Breast epithelium (tissue), 4 donors: ENCODE results near the gene MDC1. TPM values are rescaled to one million over a fixed set of nuclear protein-coding genes. Genes with fewer than 3 reads are reported as not detected.

Experiments used
- DNase-seq, 2 donors: peaks; one replicate each; pipeline ENCODE4 v3.0.0-alpha.2; 2019; ENCODE audit warnings: low spot score in 2 of 2
- H3K27ac ChIP-seq, 2 donors: fragments of 200-600 bp; sonication (generic) in 1 of 2; one replicate each; pipeline ENCODE4 v1.5.1; 2016 to 2019; ENCODE audit warnings: mild to moderate bottlenecking in 1 of 2
- H3K27me3 ChIP-seq, 2 donors: fragments of 200-600 bp; sonication (generic) in 1 of 2; one replicate each; pipeline versions ENCODE4 v1.5.1 to v1.6.0; 2017 to 2019; ENCODE audit warnings: control low read depth in 1 of 2, mild to moderate bottlenecking in 1 of 2
- H3K36me3 ChIP-seq: fragments of 200-600 bp; one replicate; pipeline ENCODE4 v1.5.1; 2019
- H3K4me1 ChIP-seq, 2 donors: fragments of 200-600 bp; sonication (generic); one replicate each; pipeline ENCODE4 v1.5.1; 2016 to 2019; ENCODE audit warnings: control low read depth in 1 of 2
- H3K4me3 ChIP-seq, 3 donors: fragments of 200-600 bp; sonication (generic); 1 replicate in 2 of 3; 2 replicates in 1 of 3; pipeline ENCODE4 v1.5.1; 2016 to 2019; ENCODE audit warnings: mild to moderate bottlenecking in 3 of 3, moderate library complexity in 2 of 3
- H3K9me3 ChIP-seq, 2 donors: fragments of 200-600 bp; sonication (generic) in 1 of 2; one replicate each; pipeline ENCODE4 v1.5.1; 2016 to 2019; ENCODE audit warnings: control low read depth in 1 of 2
- CTCF ChIP-seq, 3 donors: fragments of 450-650 bp; IDR thresholded peaks; one replicate each; pipeline ENCODE4 v1.5.1; 2016 to 2017; ENCODE audit warnings: antibody characterized with exemption in 3 of 3, mild to moderate bottlenecking in 3 of 3, moderate library complexity in 3 of 3
- POLR2A ChIP-seq: fragments of 450-650 bp; IDR thresholded peaks from one replicate; pipeline ENCODE4 v1.6.1; 2016; ENCODE audit warnings: antibody characterized with exemption, mild to moderate bottlenecking, moderate library complexity
- POLR2AphosphoS5 ChIP-seq, 3 donors: sonication (generic); formaldehyde crosslinking; IDR thresholded peaks; one replicate each; pipeline ENCODE4 v1.6.1; 2017; ENCODE audit warnings: antibody characterized with exemption in 3 of 3
- intact Hi-C: fragments of 100-400 bp; cut with DNase I; formaldehyde crosslinking; loops from one replicate; pipeline ENCODE4 v1.15.1; 2023; ENCODE audit warnings: low total_unique reads
- total RNA-seq, 3 donors: library from RNA; depleted of rRNA; stranded (reverse); fragments of >200 nt; gene quantifications; one replicate each; pipeline ENCODE4 v1.1.0, GENCODE V29; 2016

The MDC1 gene
- total RNA-seq, 3 donors from 2014 or later, result 8.5 to 14.9 (median 13.4) TPM

DNA sequence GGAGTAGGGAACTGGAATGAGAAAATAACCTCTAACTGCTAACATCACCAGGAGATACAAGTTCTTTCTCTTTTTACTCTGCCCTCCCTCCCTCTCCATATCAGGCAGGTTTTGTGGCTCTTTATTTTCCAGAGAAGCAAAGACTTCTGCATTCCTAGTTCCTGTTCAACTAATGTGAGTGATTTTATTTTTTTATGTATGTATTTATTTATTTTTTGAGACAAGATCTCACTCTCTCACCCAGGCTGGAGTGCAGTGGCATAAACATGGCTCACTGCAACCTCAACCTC lies 33.2 kb upstream of the MDC1 start:
- Histone ChIP-seq H3K27me3 (no peaks in the 10 kb centered on the region), H3K4me3 (no peak overlapping the region), H3K36me3 (no peaks in the 10 kb centered on the region), H3K9me3 (no peaks in the 10 kb centered on the region), H3K27ac (peak overlapping the region; percentile 68 to 97), H3K4me1 (peaks cover 0 to 36% of the 10 kb centered on the region in 2 donors)
- DNase-seq, result no peak
- TF ChIP-seq POLR2AphosphoS5 (IDR thresholded peaks at IDR 0.05) (no peak), POLR2A (no peak), CTCF (IDR thresholded peaks at IDR 0.05) (no peak)
- intact Hi-C loops, result no loop called here

DNA sequence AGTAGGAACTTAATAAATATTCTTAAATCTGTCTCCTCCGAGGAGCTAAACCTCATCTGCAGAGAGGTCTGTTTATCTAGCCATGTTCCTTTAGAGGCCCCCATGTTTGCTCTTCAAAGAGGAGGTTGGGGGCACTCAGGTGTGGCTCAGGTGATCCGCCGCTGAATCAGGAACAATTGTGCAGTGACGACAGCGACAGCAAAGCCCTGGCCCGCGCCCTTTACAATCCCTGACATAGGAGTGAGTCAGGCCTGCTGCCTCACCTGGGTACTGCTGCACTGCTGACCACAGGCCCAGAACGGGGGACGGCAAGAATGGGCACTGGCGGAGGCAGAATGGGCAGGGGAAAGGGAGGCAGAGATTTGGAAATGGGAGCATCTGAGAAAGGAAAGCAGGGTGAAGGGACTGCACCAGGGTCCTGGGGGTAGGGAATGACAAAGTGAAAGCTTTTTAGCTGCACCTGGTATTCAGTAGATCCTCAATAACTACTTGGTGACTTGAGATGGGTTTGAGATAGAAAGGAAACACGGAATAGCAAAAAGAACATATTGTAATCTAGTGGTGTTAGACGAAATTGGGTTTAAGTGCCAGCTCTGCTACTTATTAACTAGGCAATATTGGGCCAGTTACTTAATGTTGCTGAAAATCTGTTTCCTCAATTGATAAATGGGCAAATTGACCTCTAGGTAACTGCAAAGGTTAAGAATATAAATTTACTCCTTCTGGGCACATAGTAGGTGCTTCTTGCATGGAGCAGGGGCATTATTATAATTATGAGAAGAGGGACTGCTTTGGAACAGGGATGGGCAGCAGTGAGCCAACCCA lies 32.7 kb upstream of the MDC1 start:
- H3K9me3 ChIP-seq, result no peaks in the 10 kb centered on the region
- H3K27ac ChIP-seq, result peak overlapping the region; percentile 68 to 97
- TF ChIP-seq CTCF (IDR thresholded peaks at IDR 0.05) (no peak), POLR2A (no peak), POLR2AphosphoS5 (IDR thresholded peaks at IDR 0.05) (no peak)
- intact Hi-C loops, result no loop called here
- no peaks in the 10 kb centered on the region for H3K27me3 ChIP-seq
- H3K36me3 ChIP-seq, result no peaks in the 10 kb centered on the region
- no peak overlapping the region for H3K4me3 ChIP-seq
- DNase-seq, result no peak
- peaks cover 0 to 36% of the 10 kb centered on the region in 2 donors for H3K4me1 ChIP-seq

DNA sequence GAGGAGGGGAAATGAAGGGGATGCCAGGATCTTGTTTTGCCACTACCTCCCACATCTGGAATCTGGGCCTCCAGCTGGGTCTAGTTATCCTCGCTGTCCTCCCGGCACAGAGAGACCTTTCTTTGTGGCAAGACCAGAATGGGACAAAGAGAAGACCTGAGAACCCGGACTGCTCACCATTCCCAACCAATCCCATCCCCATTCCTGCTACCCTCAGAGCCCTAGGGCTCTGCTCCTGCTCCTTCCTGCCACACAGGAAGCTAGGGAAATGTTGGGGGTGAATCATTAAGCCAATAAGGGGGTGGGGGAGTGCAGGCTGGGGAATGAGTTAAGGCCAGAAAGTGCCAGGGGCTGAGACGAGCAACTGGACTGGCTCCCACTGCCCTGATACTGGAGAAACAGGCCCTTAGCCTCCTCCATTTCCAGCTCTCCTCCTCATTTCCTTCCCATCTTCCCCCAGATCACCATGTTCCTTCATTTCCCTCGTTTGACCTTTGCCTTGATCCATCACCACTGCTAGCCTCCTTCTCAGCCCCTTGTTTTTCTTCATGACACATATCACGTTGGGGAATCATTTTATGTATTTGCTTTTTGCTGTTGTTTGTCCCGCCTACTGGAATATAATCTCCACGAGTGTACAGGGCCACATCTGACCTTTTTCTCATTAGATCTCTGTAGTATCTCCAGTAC lies 31.9 kb upstream of the MDC1 start:
- Histone ChIP-seq H3K27me3 (no peaks in the 10 kb centered on the region), H3K27ac (peak overlapping the region; percentile 68 to 97), H3K4me1 (peaks cover 0 to 36% of the 10 kb centered on the region in 2 donors), H3K36me3 (no peaks in the 10 kb centered on the region), H3K4me3 (no peak overlapping the region), H3K9me3 (no peaks in the 10 kb centered on the region)
- intact Hi-C loops, result no loop called here
- no peak for TF ChIP-seq POLR2AphosphoS5 (IDR thresholded peaks at IDR 0.05)
- no peak for TF ChIP-seq CTCF (IDR thresholded peaks at IDR 0.05)
- no peak for TF ChIP-seq POLR2A
- peak in 1 of 2 donors; percentile 55 for DNase-seq

DNA sequence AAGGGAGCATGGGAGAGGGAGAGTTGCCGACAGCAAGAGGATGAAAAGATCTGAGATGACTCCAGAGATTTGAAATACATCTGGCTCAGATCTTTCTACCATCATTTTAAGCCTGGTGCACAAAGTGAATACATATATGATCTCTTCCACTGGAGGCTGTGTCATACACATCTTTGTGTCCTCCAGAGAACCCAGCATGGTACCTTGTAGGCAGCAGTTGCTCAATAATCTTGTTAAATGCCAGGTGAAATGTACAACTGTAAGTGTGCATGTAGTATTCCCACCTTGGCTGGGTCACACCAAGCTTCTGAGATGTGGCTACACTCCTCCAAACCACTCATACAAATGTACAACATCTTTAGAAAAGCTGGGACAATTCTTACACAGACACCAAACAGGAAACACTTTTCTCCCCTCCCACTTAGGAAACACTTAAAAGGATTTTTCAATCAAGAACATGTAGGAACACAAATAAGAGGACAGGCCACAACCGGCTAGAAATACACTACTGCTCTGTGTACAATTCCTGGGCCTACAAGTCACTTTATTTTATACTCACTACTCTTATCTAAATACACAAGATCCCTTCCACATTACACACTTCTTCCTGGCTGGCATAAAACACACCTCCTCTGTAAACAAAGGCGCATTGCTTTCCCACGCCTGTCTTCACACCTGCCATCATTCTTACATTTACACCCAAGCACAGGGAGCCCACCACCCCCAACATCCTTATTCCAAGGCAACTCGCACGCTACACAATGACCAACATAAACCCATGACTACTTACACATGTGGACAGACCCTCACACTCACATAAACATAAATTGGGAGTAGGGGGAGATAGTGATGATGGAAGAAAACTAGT lies 31.1 kb upstream of the MDC1 start:
- H3K27ac ChIP-seq, result peak overlapping the region; percentile 68 to 97
- no peaks in the 10 kb centered on the region for H3K27me3 ChIP-seq
- intact Hi-C loops, result no loop called here
- H3K9me3 ChIP-seq, result no peaks in the 10 kb centered on the region
- no peaks in the 10 kb centered on the region for H3K36me3 ChIP-seq
- peaks cover 0 to 32% of the 10 kb centered on the region in 2 donors for H3K4me1 ChIP-seq
- TF ChIP-seq POLR2A, result no peak
- no peak for TF ChIP-seq POLR2AphosphoS5 (IDR thresholded peaks at IDR 0.05)
- TF ChIP-seq CTCF (IDR thresholded peaks at IDR 0.05), result no peak
- DNase-seq, result no peak
- no peak overlapping the region for H3K4me3 ChIP-seq
